Fibroblast of upper back skin (primary cell): ENCODE data around the gene CDH8.
"Not testable (repeated sequence)": the region's sequence is repeated elsewhere in the genome, so short reads cannot be mapped to it uniquely, and the experiment has no call there.

Experiments
- DNase-seq: peaks from one replicate; pipeline ENCODE4 v3.0.0-alpha.2; 2013

Gene CDH8

DNA sequence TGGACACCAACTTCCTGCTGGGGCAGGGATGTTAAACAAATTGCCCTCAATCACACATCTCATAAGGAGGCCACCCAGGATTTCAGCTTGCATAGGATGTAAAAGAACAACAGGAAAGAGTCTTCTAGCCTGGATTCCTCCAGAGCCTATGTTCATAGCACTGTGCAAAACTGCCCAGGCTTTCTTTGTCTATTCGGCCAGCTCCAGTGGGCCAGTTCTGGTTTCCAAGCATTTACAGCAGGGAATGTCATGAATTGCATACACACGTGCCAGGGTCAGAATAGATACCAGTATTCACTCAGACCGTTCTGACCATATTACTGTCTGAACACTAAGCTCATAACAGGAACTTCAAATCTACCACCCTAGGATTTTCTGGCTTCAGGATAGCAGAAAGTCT is 273.2 kb downstream of the CDH8 start:
- no peak for DNase-seq

DNA sequence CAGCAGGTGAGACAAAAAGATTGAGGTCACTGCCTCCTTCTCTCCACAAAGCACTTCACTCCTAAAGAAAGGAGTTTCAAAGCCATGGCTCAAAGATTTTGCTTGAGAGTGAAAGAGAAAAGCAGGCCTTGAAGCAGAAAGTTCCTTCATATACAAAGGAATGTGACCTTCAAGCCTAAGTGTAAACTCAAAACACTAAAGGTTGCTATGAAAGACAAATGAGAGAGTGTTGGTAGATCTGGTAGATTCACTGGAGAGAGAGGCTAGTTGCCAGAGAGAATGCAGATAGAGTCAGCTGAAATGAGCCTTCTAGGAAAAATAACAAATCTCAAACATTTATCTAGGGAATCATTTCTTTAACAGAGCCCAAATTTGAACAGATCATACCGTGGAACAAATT is 305.2 kb downstream of the CDH8 start:
- DNase-seq, result no peak

DNA sequence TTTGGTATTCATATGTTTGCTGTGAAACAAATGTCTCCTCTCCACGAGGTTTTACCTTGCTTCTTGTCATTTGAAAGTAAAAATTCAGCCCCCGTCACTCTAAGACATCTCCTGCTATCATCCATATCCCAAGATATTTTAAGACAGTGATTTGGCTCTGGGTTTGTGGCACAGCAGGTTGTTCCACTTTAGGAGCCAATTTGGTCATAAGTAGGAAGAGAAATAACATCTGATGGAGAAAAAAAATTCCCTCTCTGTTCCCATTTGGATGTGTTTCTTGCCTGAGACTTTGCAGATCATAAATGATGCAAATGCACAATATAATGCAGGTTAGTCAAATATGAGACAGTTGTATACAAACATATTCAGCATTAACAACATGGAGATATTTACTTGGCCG is 309.5 kb downstream of the CDH8 start:
- DNase-seq, result no peak

DNA sequence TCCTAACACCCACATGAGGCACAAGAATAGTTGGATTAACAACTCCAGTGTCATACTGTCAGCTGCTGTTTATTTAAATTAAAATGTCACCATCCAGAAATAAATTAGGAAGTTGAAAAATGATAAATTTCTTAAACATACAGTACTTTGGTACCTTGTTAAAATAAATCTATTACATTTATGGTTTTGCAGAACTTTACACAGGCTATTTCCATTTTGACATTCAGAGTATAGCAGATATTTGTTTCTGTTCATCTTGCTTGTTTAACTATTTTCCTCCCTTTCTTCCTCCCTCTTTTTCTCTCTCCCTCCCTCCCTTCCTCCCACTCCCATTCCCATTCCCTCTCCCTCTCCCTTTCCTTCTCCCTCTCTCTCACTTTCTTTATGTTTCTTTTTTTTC is 310.1 kb downstream of the CDH8 start:
- DNase-seq, result no peak

DNA sequence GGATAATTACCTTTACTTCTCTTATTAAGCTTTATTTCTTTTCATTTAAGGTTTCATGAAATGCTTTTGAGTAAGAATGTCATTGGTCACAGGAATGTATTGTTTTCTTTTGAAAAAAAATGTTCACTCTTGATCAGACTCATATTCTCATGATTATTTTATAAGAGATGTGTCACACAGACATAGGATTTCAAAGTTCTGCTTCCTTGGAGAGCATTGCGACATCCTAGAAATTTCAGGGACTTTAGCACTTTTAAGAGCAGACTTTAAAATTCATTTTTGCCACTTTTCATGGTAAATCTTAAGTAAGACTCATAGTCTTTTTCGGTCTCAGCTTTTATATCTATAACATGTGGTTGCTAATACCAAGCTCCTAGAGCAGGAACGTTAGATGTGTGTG is 314.7 kb downstream of the CDH8 start:
- DNase-seq, result peak; percentile 1

DNA sequence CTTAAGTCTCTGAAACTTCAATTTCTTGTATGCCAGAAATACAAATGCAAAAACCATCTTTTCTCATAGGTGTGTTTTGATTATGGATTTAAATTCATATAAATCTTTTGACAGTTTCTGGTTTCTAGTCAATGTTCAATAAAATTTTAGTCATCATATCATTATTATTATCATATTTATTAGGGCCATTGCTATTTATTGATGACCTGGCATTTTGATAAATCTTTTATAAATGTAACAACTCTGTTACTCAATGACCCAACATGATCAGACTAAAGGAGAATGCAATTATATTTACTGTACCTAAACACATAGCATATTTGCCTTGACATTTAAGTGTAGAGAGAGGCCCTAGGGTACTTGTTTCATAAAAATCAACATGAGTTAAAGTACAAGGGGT is 320.8 kb downstream of the CDH8 start:
- DNase-seq, result no peak

DNA sequence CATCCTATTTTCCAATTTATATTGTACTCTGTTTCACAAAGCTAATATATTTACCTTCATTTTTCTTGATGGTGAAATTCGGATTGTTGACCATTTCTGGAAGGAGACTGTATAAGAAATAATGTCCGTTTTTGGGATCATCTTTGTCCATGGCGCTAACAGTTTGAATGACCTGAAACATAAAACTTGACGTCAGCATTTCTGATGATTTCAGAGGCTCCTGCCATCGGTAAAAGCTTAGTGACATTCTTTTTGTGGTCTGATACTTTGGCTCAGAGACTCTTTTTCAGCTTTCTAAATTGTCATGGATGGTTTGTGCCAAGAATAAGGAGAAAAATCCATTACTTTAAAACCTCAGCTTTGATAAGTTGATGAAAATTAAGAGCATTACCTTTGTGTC is 322.5 kb downstream of the CDH8 start:
- no peak for DNase-seq

DNA sequence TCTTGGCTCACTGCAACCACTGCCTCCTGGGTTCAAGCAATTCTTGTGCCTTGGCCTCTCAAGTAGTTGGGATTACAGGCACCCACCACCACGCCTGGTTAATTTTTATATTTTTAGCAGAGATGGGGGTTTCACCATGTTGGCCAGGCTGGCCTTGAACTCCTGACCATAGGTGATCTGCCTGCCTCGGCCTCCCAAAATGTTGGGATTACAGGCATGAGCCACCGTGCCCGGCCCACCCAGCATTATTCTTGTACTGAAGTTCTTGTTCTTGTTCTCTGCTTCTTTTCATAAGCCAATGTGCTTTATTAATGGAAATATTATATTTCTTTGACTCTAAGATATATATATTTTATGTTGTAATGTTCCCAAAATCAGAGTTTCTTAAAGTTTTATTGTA is 336.6 kb downstream of the CDH8 start:
- not testable (repeated sequence) for DNase-seq

DNA sequence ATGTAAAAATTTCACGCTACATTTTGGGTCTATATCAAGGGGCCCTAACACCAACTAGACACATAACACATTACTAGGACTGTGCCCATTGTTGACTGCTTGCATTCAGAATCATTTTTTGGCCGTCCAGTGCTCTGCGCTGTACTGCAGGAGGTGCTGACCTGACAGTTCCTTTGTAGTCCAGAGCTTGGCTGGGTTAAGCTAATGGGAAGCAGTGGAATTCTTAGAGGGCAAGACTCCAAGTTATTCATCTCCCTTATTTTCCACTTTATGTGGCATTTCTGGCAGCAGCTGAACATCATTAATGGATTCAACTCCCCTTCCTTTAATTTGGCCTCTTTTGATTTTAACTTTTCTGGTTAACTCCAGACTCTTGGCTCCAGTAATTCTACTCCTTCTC is 351.7 kb downstream of the CDH8 start:
- DNase-seq, result no peak

DNA sequence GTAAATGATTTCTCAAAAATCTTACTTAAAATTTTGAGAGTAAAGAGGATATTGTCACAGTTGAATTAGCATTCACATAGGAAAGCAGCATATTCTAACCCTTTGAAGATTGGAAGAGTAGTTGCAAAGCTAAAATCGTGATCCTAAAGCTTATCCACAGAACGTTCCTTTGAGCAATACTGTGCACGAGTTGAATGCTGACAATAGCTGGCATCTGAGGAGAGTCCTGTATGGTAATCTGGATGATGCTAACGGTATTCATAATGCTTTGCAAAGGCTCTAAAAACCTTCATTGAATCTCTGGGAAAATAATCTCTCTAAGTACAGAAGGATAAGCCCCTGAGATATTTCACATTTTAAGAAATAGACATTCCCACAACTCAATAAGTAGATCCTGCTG is 354.6 kb downstream of the CDH8 start:
- no peak for DNase-seq

DNA sequence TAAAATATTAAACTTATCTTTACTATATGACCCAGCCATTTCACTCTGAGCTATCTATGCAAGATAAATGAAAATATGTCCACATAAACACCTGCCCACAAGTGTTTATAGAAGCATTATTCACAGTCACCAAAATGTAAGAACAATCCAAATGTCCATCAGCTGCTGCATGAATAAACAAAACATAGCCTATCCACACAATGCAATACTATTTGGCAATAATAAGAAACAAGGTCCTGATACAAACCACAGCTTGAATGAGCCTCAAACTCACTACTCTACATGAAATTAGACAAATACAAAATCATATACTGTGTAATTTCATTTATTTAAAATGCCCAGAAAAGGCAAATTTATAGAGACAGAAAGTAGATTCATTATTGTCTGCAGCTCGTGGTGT is 355.1 kb downstream of the CDH8 start:
- DNase-seq, result no peak

DNA sequence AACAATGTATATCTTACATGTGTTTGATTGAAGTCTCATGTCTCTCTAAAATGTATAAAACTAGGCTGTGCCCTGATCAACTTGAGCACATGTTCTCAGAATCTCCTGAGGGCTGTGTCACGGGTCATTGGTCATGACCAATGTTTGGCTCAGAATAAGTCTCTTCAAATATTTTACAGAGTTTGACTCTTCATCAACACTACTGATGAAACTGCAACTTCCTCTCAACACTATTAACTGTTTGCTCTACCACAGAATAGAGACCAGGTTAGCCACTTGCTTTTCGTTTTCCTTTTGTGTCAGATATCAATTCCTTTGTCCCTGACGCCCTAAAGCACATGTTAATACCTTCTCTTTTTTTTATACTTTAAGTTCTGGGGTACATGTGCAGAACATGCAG is 358.1 kb downstream of the CDH8 start:
- DNase-seq, result no peak

DNA sequence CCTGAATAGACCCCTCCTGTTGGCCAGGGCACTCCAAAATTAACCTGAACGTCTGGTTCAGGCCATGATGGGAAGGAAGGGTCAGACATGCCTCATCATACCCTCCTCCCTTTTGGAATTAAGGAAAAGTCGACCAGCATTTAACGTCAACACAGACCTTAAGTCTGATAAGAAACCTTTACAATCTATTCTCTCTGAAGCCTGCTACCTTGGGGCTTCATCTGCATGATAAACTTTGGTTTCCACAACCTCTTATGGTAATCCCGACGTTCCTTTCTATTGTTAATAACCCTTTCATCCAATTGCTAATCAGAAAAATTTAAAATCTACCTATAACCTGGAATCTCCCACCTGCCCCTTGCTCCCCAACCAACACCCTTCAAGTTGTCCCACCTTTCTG is 358.5 kb downstream of the CDH8 start:
- DNase-seq, result no peak

DNA sequence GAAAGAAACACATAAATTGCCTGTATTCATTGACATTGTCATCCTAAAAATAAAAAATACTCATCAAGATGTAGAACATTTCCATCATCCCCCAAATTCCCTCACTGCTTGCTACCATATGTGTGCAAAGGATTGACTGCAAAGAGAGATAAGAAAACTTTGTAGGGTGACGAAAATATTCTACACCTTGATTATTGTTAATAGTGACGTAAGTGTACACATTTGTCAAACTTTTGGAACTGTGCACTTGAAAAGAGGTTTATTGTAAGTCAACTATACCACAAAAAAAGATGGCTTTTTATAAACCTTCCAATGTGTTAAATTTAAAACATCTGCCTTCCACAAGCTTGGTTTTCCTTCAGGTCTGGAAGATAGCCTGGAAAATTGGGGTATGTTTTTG is 359.5 kb downstream of the CDH8 start:
- DNase-seq, result no peak

DNA sequence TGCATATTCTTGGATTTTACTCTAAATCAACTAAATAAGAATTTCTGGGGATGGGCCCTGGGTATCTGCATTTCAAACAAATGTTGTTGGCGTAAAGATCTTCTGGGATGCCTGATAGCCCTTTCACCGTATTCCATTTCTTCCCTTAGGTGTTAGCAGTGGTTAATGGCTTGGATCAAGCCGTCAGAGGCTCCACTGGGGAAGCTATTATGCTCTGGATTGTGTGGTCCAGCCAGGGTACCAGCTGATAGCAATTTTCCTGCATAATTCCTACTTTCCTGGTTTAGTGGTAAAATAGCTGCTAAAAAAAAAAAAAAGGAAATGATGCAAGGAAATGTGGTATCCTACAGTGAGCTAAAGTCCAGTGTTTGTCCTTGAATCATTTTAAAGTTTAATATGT is 365.1 kb downstream of the CDH8 start:
- DNase-seq, result no peak

DNA sequence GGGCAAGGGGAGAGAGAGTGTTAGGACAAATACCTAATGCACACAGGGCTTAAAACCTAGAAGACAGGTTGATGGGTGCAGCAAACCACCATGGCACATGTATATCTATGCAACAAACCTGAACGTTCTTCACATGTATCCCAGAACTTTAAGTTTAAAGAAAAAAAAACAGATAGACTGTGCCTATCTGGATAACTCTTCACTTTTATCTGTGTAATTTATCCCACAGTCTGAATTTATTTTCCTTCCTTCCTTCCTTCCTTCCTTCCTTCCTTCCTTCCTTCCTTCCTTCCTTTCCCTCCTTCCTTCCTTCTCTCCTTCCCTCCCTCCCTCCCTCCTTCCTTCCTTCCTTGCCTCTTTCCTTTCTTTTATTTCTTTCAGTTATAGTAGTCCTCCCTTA is 370.7 kb downstream of the CDH8 start:
- DNase-seq, result no peak

DNA sequence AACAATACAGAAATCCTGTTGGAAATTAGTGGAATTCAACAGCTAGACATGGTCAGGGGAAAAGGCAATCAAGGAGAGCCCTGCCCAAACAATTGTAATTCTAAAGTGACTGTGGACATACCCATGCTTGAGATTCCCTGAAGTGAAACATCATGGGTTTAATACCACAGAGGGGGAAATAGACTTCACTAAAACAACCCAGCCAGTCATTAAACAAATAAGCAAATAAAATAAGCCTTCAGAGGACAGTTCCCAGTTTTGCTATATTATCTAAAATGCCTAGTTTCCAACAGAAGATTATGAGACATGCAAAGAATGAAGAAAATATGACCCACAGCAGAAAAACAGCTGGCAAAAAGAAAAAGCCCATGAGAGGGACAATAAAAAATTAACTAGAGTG is 376.3 kb downstream of the CDH8 start:
- DNase-seq, result no peak

DNA sequence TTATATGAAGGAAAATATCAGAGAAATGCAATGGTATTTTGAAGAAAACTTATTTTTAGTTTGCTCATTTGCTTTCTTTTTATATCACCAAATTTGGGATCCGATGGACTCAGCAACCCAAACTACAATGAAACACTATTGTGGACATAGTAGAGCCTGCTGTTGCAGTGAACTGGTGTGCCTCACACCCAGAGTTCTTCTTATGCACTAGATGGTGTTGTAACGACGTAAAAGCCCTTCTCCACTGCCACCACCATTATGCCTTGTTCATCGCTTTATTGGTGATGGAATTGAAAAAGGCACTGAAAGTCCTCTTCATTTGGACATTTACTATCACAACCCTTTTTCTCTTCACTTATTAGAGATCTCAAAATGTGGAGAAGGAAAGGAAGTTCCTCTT is 381.3 kb downstream of the CDH8 start:
- DNase-seq, result no peak

DNA sequence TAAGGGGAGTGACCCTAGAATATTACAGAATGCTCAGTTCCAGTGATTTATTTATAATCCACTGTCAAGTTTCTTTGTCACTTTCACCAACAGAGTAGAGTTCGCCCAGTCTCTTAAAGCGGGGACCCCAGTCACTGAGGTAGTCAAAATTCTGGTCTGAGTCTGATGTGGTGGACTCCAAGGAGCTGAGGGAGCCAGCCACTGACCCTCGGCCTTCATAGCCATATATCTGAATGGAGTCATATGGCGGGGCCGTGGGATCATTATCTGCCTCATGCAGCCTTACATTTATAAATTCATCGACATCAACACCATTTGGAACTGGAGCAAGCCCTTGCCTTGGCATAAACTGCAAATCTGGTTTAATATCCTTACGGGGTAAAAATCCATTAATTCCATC is 382.7 kb downstream of the CDH8 start:
- DNase-seq, result no peak

DNA sequence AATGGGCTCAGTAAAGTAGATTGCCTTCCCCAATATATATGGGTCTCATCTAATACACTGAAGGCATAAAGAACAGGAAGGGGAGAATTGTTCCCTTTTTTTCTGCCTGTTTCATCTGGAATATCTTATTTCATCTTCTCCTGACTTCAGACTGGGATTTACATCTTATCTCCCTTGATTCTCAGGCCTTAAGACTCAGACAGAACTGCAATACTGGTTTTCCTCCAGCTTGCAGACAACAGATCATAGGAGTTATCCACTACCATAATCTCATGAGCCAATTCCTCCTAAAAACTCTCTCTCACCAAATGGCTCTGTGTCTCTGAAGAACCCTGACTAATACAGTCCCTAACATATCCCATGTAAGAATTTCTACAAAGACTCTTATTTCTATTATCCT is 390.7 kb downstream of the CDH8 start:
- DNase-seq, result no peak

DNA sequence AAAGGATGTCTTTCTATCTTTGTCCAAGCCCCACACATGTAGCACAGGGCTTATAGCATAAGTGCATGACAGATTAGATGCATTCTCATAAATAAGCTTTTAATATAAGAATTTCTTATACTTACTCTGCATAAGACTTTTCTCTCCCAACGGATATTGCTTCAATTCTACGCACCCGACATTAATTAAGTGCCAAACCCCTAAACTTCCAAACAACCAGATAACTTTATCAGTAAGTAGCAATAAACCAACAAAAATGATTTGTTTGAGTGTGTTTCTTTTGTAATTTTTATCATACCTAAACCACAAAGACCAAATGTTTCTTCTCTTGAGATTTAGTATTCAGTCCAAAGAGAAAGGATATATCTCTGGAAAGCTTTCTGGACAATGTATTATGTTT is 391.5 kb downstream of the CDH8 start:
- DNase-seq, result no peak

DNA sequence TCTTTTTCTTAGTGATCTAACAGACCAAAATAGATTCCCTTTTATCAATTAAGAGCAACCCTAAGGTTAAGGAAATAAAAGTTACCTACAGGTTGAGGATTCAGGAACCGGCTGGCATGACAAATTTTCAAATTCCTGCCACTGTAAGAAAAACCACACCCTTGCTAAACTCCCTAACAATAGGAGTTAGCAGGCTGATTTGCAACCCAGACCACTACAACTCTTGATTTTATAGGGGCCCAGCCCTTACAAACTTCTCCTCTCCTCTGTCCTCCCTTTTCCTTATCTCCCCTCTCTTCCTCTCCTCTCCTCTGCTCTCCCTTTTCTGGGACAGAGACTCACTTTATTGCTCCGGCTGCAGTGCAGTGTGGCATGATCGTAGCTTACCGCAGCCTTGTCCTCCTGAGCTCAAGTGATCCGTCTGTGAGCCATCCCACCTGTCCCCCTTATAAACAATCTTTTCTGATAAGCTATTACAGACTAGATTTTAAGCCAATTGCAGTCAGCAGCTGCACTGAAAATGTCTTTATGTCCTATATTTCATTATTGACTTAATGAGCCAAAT is 418.9 kb downstream of the CDH8 start:
- no peak for DNase-seq

DNA sequence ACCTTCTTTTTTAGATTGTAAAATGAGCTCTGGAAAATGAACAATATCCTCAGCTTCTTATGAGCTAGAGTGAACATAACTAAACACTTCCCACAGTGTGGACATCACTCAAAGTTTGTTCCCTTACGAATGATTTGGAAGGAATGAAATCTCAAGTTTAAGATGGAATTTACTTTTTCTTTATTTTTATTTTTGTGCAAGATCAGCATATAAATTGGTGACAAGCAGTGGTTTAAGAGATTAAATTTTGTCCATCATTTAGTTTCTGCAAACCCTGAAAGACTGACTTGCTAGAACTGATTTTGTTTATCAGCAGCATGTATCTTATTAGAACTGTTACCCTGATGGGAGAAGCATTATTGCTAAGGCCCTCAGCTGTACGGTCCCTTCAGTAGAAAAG is 420.1 kb downstream of the CDH8 start:
- no peak for DNase-seq

DNA sequence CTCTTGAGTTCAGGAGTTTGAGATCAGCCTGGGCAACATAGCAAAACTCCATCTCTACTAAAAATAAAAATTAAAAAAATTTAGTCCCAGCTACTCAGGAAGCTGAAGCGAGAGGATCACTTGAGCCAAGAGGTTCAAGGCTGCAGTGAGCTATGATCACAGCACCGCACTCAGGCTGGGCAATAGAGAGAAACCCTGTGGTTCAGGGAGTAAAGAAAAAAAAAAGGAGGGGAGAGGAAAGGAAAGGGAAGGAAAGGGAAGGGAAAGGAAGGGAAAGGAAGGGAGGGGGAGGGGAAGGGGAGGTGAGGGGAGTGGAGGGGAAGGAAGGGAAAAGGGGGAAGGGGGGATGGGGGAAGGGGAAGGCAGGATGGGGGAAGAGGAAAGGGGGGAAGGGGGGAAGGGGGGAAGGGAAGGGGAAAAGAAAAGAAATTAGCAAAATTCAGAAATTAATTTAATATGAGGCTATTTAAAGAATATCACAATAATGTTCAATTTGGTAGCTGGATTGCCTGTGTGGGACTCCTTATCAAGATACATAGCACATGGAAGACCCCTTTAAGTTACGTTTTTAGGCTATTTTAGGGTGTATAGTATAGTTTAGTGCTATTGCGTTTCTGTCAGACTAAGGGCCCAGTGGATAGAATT is 424.3 kb downstream of the CDH8 start:
- DNase-seq, result no peak

DNA sequence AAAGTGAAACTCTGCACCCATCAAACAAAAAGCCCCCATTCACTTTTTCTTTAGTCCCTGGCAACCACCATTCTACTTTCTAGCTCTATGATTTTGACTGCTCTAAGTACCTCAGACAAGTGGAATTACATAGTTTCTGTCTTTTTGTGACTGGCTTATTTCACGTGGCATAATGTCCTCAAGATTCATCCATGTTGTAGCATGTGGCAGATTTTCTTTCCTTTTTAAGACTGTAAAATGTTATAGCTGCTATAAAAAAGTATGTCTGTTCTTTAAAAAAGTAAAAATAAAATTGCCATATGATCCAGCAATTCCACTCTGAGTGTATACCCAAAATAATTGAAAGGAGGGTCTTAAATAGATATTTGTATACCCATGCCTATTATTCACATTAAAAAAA is 429.7 kb downstream of the CDH8 start:
- no peak for DNase-seq
